ENCODE results near the gene ENOX1.

Gene ENOX1

DNA sequence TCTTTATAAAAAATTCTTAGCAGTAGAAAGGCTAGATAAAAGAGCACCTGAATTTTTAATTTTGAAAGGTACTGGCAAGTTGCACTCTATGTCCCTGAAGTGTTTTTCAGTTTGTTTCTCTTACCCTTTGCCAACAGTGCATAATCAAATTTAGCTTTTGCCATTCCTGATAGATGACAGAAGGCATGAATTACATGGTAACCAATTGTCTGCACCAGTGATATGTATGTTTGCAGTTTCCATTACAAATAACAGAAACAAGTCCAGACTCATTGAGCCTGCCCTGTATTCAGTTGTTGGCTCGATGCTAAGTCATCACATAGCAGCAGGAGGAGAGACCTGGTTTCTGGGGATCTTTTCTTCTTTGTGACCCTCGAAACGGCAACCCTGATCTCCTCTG, 453.6 kb downstream of the ENOX1 start:
- Histone ChIP-seq H3K4me1 (ENCODE audit: control insufficient read depth, insufficient read depth, low read depth, low read length) (no peaks in the 10 kb centered on the region), H3K27me3 (ENCODE audit: control insufficient read depth in 1 of 2, insufficient read depth in 1 of 2, low read length in 2 of 2) (no peaks in the 10 kb centered on the region), H2BK15ac (ENCODE audit: low read depth, poor library complexity, severe bottlenecking) (no peak overlapping the region), H3K27ac (ENCODE audit: low read length, poor library complexity, severe bottlenecking) (no peak overlapping the region), H4K8ac (ENCODE audit: low read length) (no peak overlapping the region), H3K4ac (ENCODE audit: low read depth in 1 of 2, low read length in 2 of 2) (no peak overlapping the region), H2BK120ac (ENCODE audit: low read depth, low read length) (no peak overlapping the region), H3K9me3 (ENCODE audit: control insufficient read depth, low read length) (no peaks in the 10 kb centered on the region), H3K4me2 (ENCODE audit: low read length, poor library complexity, severe bottlenecking) (no peak overlapping the region), H4K91ac (ENCODE audit: low read length) (no peak overlapping the region), H3K79me1 (replicated peaks; ENCODE audit: low read length, poor library complexity, severe bottlenecking) (no peaks in the 10 kb centered on the region), H3K36me3 (ENCODE audit: control insufficient read depth in 1 of 2, insufficient read depth in 2 of 2, low read depth in 1 of 2, low read length in 2 of 2) (no peaks in the 10 kb centered on the region), H3K23ac (ENCODE audit: low read length in 2 of 2) (no peak overlapping the region), H2BK12ac (ENCODE audit: low read length in 2 of 2) (no peak overlapping the region), H3K18ac (ENCODE audit: low read depth in 1 of 2, low read length in 2 of 2) (no peak overlapping the region), H2BK5ac (ENCODE audit: low read depth, low read length, poor library complexity, severe bottlenecking) (no peak overlapping the region), H2AFZ (ENCODE audit: low read depth, low read length) (no peak overlapping the region), H3K9ac (ENCODE audit: low read length) (no peak overlapping the region), H3K14ac (ENCODE audit: low read length in 2 of 2) (no peak overlapping the region), H3K4me3 (ENCODE audit: insufficient read depth in 1 of 2, low read depth in 1 of 2, low read length in 2 of 2) (no peak overlapping the region), H2AK5ac (ENCODE audit: low read length, severe bottlenecking) (no peak overlapping the region)
- DNase-seq = no peak
- 92% methylated on average over 1 of the region's 3 CpGs for WGBS

DNA sequence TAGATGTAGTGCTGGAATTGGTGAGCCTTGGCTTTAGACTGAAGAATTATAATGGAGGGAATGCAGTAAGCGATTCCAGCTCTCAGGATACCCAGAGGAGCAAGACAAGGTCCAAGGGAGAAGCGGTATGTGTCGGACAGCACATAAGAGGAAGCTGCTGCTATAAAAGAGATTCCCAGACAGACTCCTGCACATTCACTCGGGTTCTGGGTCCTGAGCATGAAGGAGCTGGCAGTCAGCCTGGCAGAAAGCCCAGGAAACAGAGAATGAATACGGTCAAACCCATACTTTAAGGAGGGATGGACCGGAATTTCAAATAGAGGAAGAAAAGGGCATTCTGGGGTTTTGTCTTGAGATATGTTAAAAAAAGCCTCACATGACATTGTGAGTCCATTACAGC, 455.1 kb downstream of the ENOX1 start:
- Histone ChIP-seq H2BK120ac (ENCODE audit: low read depth, low read length) (no peak overlapping the region), H4K91ac (ENCODE audit: low read length) (no peak overlapping the region), H3K27me3 (ENCODE audit: control insufficient read depth in 1 of 2, insufficient read depth in 1 of 2, low read length in 2 of 2) (no peaks in the 10 kb centered on the region), H3K4me2 (ENCODE audit: low read length, poor library complexity, severe bottlenecking) (no peak overlapping the region), H3K4me1 (ENCODE audit: control insufficient read depth, insufficient read depth, low read depth, low read length) (no peaks in the 10 kb centered on the region), H2BK12ac (ENCODE audit: low read length in 2 of 2) (no peak overlapping the region), H3K27ac (ENCODE audit: low read length, poor library complexity, severe bottlenecking) (no peak overlapping the region), H2BK15ac (ENCODE audit: low read depth, poor library complexity, severe bottlenecking) (no peak overlapping the region), H3K9ac (ENCODE audit: low read length) (no peak overlapping the region), H4K8ac (ENCODE audit: low read length) (no peak overlapping the region), H3K36me3 (ENCODE audit: control insufficient read depth in 1 of 2, insufficient read depth in 2 of 2, low read depth in 1 of 2, low read length in 2 of 2) (no peaks in the 10 kb centered on the region), H3K4ac (ENCODE audit: low read depth in 1 of 2, low read length in 2 of 2) (no peak overlapping the region), H3K18ac (ENCODE audit: low read depth in 1 of 2, low read length in 2 of 2) (no peak overlapping the region), H3K9me3 (ENCODE audit: control insufficient read depth, low read length) (no peaks in the 10 kb centered on the region), H3K4me3 (ENCODE audit: insufficient read depth in 1 of 2, low read depth in 1 of 2, low read length in 2 of 2) (no peak overlapping the region), H2AFZ (ENCODE audit: low read depth, low read length) (no peak overlapping the region), H3K14ac (ENCODE audit: low read length in 2 of 2) (no peak overlapping the region), H3K23ac (ENCODE audit: low read length in 2 of 2) (no peak overlapping the region), H2AK5ac (ENCODE audit: low read length, severe bottlenecking) (no peak overlapping the region), H2BK5ac (ENCODE audit: low read depth, low read length, poor library complexity, severe bottlenecking) (no peak overlapping the region), H3K79me1 (replicated peaks; ENCODE audit: low read length, poor library complexity, severe bottlenecking) (no peaks in the 10 kb centered on the region)
- 99% methylated on average over 5 of the region's 6 CpGs for WGBS
- DNase-seq = no peak

DNA sequence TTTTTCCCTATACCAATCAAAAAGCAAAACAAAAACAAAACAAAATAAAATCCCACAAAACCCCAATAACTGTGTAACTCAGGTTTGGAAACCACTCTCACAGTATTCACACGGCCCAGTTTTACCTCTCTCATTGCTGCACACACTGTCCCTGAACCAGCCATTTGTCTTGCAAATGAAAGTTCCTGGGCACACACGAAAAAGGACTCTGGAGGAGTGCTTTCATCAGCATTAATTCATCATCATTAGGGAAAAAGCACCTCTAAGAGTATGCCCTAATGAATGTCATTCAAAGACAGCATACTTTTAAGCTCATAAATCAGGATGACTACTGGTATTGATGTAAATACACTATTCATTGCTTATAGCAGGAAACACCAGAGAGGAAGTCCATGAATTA, 457.1 kb downstream of the ENOX1 start:
- H2AK5ac ChIP-seq (ENCODE audit: low read length, severe bottlenecking) = no peak overlapping the region
- H2BK12ac ChIP-seq (ENCODE audit: low read length in 2 of 2) = no peak overlapping the region
- no peak overlapping the region for H3K18ac ChIP-seq (ENCODE audit: low read depth in 1 of 2, low read length in 2 of 2)
- H3K9ac ChIP-seq (ENCODE audit: low read length) = no peak overlapping the region
- H3K79me1 ChIP-seq (replicated peaks; ENCODE audit: low read length, poor library complexity, severe bottlenecking) = no peaks in the 10 kb centered on the region
- peaks cover 0 to 13% of the 10 kb centered on the region in 2 experiments for H3K36me3 ChIP-seq (ENCODE audit: control insufficient read depth in 1 of 2, insufficient read depth in 2 of 2, low read depth in 1 of 2, low read length in 2 of 2)
- no peak overlapping the region for H3K27ac ChIP-seq (ENCODE audit: low read length, poor library complexity, severe bottlenecking)
- no peak overlapping the region for H3K23ac ChIP-seq (ENCODE audit: low read length in 2 of 2)
- no peak overlapping the region for H3K4me2 ChIP-seq (ENCODE audit: low read length, poor library complexity, severe bottlenecking)
- no peak overlapping the region for H3K14ac ChIP-seq (ENCODE audit: low read length in 2 of 2)
- no peaks in the 10 kb centered on the region for H3K9me3 ChIP-seq (ENCODE audit: control insufficient read depth, low read length)
- H2BK15ac ChIP-seq (ENCODE audit: low read depth, poor library complexity, severe bottlenecking) = no peak overlapping the region
- no peak overlapping the region for H2BK5ac ChIP-seq (ENCODE audit: low read depth, low read length, poor library complexity, severe bottlenecking)
- H4K8ac ChIP-seq (ENCODE audit: low read length) = no peak overlapping the region
- no peak overlapping the region for H2BK120ac ChIP-seq (ENCODE audit: low read depth, low read length)
- H4K91ac ChIP-seq (ENCODE audit: low read length) = no peak overlapping the region
- H3K4me1 ChIP-seq (ENCODE audit: control insufficient read depth, insufficient read depth, low read depth, low read length) = no peaks in the 10 kb centered on the region
- DNase-seq = no peak
- no peak overlapping the region for H3K4me3 ChIP-seq (ENCODE audit: insufficient read depth in 1 of 2, low read depth in 1 of 2, low read length in 2 of 2)
- H3K4ac ChIP-seq (ENCODE audit: low read depth in 1 of 2, low read length in 2 of 2) = no peak overlapping the region
- WGBS = 57% methylated on average over 2 of the region's 2 CpGs
- no peak overlapping the region for H2AFZ ChIP-seq (ENCODE audit: low read depth, low read length)
- H3K27me3 ChIP-seq (ENCODE audit: control insufficient read depth in 1 of 2, insufficient read depth in 1 of 2, low read length in 2 of 2) = no peaks in the 10 kb centered on the region

DNA sequence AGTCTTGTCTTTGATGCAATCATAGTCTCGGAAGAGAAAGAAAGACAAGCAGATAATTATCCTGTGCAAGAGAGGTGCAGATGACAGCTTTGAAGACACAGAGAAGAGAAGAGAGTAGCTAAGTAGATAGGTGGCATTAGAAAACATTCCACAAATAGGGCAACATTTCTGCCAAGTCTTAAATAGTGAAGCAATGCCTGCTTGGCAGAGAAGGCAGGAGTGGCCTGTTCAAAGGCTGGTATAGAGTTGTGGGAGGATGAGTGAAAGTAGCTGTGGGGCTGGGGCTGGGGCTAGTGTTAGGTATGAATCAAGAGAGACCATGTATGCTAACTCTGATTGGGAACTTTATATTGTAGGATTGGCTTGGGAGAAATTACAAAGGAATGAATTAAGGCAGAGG, 457.9 kb downstream of the ENOX1 start:
- Histone ChIP-seq H2BK15ac (ENCODE audit: low read depth, poor library complexity, severe bottlenecking) (no peak overlapping the region), H2BK120ac (ENCODE audit: low read depth, low read length) (no peak overlapping the region), H2AFZ (ENCODE audit: low read depth, low read length) (no peak overlapping the region), H3K4me1 (ENCODE audit: control insufficient read depth, insufficient read depth, low read depth, low read length) (peaks cover 2% of the 10 kb centered on the region), H2BK5ac (ENCODE audit: low read depth, low read length, poor library complexity, severe bottlenecking) (no peak overlapping the region), H2BK12ac (ENCODE audit: low read length in 2 of 2) (no peak overlapping the region), H3K4me2 (ENCODE audit: low read length, poor library complexity, severe bottlenecking) (no peak overlapping the region), H4K91ac (ENCODE audit: low read length) (no peak overlapping the region), H3K23ac (ENCODE audit: low read length in 2 of 2) (no peak overlapping the region), H3K36me3 (ENCODE audit: control insufficient read depth in 1 of 2, insufficient read depth in 2 of 2, low read depth in 1 of 2, low read length in 2 of 2) (peaks cover 0 to 13% of the 10 kb centered on the region in 2 experiments), H3K4ac (ENCODE audit: low read depth in 1 of 2, low read length in 2 of 2) (no peak overlapping the region), H3K27me3 (ENCODE audit: control insufficient read depth in 1 of 2, insufficient read depth in 1 of 2, low read length in 2 of 2) (no peaks in the 10 kb centered on the region), H3K9ac (ENCODE audit: low read length) (no peak overlapping the region), H2AK5ac (ENCODE audit: low read length, severe bottlenecking) (no peak overlapping the region), H3K27ac (ENCODE audit: low read length, poor library complexity, severe bottlenecking) (no peak overlapping the region), H3K9me3 (ENCODE audit: control insufficient read depth, low read length) (no peaks in the 10 kb centered on the region), H3K18ac (ENCODE audit: low read depth in 1 of 2, low read length in 2 of 2) (no peak overlapping the region), H3K4me3 (ENCODE audit: insufficient read depth in 1 of 2, low read depth in 1 of 2, low read length in 2 of 2) (no peak overlapping the region), H4K8ac (ENCODE audit: low read length) (no peak overlapping the region), H3K79me1 (replicated peaks; ENCODE audit: low read length, poor library complexity, severe bottlenecking) (no peaks in the 10 kb centered on the region), H3K14ac (ENCODE audit: low read length in 2 of 2) (no peak overlapping the region)
- no peak for DNase-seq
- WGBS = 97% methylated on average over 1 of the region's 1 CpG

Measured in mesenchymal stem cell (in vitro differentiated cells and primary cell).